DMS153 (cell line): ENCODE data around the gene CAMTA1.
A peak's percentile ranks its signal among the peaks of the same experiment; 100 is the strongest.

ENCODE experiments used
- DNase-seq: peaks from one replicate; lab custom pipeline; 2025; lab: John Stamatoyannopoulos, UW

Gene CAMTA1

GRCh38 chr1:7576946-7577657 is 791.8 kb downstream of the CAMTA1 start:
- DNase-seq: no peak

GRCh38 chr1:7578206-7578605 is 793.0 kb downstream of the CAMTA1 start:
- DNase-seq: no peak

GRCh38 chr1:7579016-7579415 is 793.8 kb downstream of the CAMTA1 start:
- DNase-seq: no peak

GRCh38 chr1:7579831-7580804 is 794.9 kb downstream of the CAMTA1 start:
- DNase-seq: no peak

GRCh38 chr1:7580923-7581753 is 795.9 kb downstream of the CAMTA1 start:
- DNase-seq: peak; percentile 72

- peak; percentile 19 for DNase-seq
Measured at GRCh38 chr1:7581754-7582459, 796.7 kb downstream of the CAMTA1 start.

- no peak for DNase-seq
Measured at GRCh38 chr1:7582460-7582972, 797.3 kb downstream of the CAMTA1 start.

GRCh38 chr1:7583291-7584096 is 798.2 kb downstream of the CAMTA1 start:
- DNase-seq: no peak

- no peak for DNase-seq
Measured at GRCh38 chr1:7584157-7584556, 798.9 kb downstream of the CAMTA1 start.

- DNase-seq: no peak
Measured at GRCh38 chr1:7584643-7585042, 799.4 kb downstream of the CAMTA1 start.

- DNase-seq: no peak
Measured at GRCh38 chr1:7585216-7585907, 800.1 kb downstream of the CAMTA1 start.

GRCh38 chr1:7586031-7586941 is 801.0 kb downstream of the CAMTA1 start:
- DNase-seq: no peak

GRCh38 chr1:7587108-7587772 is 802.0 kb downstream of the CAMTA1 start:
- no peak for DNase-seq

GRCh38 chr1:7587773-7588456 is 802.7 kb downstream of the CAMTA1 start:
- DNase-seq: no peak

GRCh38 chr1:7588457-7588827 is 803.2 kb downstream of the CAMTA1 start:
- DNase-seq: no peak

GRCh38 chr1:7589080-7589735 is 804.0 kb downstream of the CAMTA1 start:
- no peak for DNase-seq

- no peak for DNase-seq
Measured at GRCh38 chr1:7589774-7590425, 804.6 kb downstream of the CAMTA1 start.
